CD1c-positive myeloid dendritic cell (primary cell): ENCODE data around the gene DNAAF5.
"Not testable (repeated sequence)": the region's sequence is repeated elsewhere in the genome, so short reads cannot be mapped to it uniquely, and the experiment has no call there.

Source experiments
- DNase-seq: peaks from one replicate; pipeline ENCODE4 v3.0.0-alpha.2; 2016; ENCODE audit errors: extremely low spot score

The DNAAF5 gene

DNA sequence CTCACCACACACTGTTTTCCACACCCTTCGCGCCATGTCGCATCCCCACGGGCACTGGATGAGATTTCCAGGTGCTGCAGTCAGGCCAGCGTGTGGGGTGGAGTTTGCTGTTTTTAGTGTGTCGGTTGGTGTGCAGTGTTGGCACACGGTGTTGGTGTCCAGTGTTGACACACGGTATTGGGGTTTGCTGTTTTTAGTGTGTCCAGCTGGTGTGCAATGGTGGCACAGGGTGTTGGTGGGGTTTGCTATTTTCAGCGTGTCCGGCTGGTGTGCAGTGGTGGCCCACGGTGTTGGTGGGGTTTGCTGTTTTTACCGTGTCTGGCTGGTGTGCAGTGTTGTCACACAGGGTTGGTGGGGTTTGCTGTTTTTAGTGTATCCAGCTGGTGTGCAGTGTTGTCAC lies 20.7 kb downstream of the DNAAF5 start:
- DNase-seq: no peak

DNA sequence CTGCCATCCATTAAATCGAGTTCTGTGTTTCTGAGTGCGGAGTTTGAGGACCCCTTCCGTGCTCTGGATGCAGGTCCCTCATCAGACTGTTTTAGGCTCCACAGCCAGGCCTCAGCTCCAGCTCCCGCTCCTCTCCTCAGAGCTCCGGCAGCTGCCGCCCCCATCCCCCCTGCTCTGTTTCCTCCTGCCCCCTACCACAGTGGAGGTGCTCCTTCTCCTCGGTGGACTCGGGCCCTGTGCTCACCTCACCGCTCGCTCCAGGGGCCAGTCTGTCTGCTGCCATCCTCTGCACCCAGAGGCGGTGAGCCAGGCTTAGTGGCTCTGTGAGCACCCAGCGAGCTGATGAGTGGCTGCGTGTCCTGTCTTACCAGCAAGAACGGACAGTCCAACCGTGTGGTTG lies 21.9 kb downstream of the DNAAF5 start:
- DNase-seq: no peak

DNA sequence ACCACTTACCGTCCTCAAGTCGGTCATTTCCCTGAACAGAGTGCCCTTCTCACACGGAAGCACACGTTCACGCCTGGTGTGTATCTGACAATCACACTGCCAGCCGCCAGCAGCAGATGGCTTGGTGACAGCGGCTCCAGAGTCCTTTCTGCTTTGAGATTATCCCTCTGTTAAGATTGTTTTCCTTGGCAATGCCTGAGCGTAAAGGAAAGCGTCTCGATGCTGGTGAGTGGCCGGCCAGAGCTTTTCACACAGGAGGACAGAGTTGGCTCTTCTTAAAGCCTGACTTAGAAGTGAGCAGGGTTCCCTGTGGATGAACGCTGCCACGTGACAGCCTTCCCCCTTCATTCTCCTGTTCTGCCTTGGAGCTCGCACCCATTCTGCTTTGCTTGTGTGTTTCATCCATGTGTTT lies 22.6 kb downstream of the DNAAF5 start:
- DNase-seq: no peak

DNA sequence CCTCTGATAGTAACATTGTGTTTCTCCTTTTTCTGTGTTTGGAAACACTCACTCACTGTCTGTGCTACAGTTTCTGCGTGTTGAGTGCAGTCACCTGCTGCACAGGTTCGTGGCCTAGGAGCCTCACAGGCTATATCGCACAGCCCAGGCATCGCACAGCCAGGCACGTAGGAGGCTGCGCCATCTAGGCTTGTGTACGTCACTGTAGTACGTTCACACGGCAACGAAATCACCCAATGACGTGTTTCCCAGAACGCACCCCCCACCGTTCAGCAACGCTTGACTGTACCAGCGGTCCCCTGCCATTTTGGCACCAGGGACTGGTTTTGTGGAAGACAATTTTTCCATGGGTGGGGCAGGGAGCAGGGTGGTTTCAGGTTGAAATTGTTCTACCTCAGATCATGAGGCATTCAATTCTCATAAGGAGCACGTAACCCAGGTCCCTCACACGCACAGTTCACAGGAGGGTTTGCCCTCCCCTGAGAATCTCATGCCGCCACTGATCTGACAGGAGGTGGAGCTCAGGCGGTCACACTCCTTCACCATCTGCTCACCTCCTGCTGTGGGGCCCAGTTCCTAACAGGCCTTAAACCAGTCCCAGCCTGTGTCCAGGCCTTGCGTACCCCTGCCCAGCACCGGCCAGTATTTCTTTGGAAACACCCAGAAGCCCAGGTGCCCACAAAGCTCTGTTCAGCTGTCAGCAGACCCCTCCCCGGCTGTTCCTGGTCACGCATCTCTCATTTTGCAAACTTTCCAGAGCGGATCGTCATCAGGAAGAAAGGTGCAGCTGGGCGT lies 23.8 kb downstream of the DNAAF5 start:
- no peak for DNase-seq

DNA sequence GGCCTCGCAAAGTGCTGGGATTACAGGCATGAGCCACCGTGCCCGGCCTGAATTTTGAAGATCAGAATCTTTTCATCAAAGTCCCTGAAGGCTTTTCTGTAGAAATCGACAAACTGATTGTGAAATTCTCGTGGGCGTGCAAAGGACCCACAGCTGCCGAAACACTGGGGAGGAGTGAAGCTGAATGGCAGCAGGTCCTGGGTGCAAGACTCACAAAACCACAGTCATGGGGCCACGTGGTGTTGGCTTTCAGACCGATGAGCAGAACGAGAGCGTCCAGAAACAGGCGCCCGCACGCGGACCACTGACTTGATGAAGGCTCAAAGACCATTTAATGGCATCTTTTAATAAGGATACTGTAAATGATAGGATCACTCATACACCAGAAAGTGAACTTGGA lies 25.3 kb downstream of the DNAAF5 start:
- DNase-seq: no peak

DNA sequence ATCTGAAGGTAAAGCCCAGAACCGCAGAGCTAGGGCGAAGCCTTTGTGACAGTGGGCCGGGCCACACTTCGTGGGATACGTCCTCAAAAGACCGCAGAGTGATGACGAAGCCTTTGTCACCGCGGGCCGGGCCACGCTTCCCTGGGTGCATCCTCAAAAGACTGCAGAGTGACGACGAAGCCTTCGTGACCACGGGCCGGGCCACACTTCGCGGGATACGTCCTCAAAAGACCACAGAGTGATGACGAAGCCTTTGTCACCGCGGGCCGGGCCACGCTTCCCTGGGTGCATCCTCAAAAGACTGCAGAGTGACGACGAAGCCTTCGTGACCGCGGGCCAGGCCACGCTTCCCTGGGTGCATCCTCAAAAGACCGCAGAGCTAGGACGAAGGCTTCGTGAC lies 25.8 kb downstream of the DNAAF5 start:
- DNase-seq: not testable (repeated sequence)

DNA sequence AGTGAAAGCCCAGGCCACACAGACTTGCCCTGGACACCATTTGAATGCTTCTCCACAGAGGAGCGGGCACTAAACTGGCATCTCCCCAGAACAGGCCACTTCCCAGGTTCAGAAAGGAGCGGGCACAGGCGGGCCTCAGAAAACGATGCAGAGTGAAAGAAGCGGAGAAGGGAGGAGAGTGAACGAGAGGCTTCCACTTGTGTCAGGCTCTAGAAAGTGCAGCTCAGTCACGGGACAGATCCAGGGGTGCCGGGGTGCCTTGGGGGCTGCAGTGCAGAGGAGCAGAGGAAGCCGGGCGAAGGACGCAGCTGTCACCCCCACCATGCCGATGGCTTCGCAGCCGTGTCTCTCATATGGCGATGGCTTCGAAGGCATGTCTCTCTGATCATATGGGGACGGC lies 26.7 kb downstream of the DNAAF5 start:
- no peak for DNase-seq

DNA sequence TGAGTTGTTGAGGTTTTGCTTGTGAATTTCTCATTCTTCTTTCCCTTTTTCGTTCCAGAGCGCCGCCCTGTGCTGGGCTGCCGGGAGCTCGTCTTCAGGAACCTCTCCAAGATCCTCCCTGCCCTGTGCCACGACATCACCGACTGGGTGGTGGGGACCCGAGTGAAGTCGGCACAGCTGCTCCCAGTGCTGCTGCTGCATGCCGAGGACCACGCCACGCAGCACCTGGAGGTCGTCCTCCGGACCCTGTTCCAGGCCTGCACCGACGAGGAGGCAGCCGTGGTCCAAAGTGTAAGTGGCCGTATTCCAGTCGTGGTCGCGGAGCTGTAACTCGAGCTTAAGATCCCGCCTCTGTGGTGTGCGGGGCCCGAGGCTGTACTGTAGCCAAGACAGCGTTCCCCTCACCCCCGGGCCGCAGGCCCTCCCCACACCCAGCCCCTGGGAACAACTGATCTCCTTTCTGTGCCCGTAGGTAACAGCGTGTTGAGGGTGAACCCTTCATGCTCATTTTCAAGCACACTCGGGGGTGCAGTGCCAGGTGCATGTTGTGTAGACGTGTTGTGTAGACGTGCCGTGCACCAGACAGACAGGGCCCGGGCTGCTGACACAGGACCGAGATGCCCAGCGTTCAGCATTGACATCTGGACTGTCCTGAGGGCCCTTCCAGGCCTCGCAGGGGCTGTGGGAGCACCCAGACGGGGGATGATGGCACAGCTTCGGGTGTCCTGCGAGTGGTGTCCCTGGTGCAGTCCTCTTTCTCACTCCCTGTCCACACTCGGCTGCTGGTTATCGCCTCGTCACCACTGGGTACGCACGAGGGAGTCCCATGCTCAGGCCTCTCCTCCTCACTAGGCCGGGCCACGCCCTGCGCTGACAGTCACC lies 28.3 kb downstream of the DNAAF5 start:
- DNase-seq: no peak

DNA sequence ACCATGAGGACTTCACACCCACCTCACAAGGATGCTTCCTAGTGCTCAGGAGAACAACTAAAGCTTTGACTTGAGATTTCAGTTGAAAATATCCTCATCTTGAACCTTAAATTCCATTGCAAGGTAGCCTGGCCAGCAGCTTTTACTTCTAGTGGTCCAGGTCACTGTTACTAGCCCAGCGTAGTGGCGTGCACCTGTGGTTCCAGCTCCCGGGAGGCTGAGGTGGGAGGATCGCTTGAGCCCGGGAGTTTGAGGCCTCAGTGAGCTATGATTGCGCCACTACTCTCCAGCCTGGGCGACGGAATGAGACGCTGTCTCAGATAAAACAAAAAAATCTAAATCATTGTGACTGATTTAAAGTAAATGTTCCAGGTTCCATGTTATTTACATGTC lies 28.9 kb downstream of the DNAAF5 start:
- DNase-seq: no peak

DNA sequence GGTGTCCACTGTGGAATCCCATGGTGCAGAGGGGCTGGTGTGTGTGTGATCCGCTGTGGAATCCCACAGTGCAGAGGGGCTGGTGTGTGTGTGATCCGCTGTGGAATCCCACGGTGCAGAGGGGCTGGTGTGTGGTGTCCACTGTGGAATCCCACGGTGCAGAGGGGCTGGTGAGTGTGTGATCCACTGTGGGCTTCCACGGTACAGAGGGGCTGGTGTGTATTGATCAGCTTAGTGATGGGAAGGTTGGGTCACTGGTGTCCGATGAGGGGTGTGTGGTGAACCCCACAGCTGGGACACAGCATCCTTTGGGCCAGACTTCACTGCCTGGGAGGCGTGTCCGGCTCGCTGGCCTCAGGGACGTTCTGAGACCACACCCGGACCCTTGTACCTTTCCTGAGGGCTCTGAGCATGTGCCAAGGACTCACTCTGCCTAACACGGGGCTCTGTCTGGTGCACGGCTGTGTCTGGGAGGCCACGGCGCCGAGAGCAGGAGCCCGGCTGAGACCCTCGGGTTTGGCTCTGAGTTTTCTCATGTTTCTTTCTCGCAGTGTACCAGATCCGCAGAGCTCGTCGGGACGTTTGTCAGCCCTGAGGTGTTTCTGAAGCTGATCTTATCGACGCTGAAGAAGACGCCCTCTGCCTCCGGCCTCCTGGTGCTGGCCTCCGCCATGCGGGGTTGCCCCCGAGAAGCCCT lies 29.9 kb downstream of the DNAAF5 start:
- no peak for DNase-seq

DNA sequence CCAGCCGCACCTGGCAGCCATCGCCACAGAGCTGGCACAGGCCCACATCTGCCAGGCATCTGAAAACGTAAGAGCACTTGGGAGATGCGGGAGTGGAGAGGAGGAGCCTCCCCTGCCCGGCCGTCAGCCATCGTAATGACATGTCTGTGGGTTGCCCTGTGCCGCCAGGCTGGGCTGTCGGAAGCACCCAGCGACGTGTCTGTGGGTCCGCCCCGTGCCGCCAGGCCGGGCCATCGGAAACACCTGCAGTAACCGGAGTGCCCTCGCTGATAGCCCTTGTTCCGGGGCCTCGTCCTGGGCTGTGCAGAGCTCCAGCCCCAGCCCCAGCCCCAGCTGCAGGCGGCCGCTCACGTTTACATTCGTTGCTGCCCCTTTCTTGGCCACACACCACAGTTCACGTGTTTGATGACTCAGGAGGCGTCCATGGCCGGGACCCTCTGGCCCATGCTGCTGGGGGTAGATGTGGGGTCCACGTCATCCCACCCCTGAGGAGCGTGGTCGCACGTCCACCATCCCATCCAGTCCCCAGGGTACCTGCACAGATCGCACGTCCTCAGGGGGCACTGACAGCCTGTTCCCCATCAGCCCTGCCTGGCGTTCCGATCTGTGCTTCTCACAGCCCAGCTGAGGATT lies 30.5 kb downstream of the DNAAF5 start:
- no peak for DNase-seq

DNA sequence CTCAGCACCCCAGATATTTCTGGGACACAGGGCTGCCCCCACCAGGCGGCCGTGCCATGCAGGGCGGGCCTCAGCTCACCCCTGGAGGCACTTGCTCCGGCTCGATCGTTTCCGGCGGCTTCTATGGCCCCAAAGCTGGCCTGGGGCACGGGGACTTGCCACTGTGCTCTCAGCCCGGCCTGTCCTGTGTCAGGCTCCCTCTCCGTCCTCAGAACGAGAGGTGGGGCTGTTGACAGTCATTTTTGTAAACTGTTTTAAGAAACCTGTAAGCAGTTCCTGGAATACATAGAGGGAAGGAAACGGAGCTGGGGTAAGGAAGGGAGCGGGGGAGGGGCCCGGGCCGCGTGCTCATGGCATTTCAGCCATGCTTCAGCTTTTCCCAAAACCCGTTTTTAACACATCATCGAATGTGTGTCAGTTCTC lies 31.3 kb downstream of the DNAAF5 start:
- no peak for DNase-seq

DNA sequence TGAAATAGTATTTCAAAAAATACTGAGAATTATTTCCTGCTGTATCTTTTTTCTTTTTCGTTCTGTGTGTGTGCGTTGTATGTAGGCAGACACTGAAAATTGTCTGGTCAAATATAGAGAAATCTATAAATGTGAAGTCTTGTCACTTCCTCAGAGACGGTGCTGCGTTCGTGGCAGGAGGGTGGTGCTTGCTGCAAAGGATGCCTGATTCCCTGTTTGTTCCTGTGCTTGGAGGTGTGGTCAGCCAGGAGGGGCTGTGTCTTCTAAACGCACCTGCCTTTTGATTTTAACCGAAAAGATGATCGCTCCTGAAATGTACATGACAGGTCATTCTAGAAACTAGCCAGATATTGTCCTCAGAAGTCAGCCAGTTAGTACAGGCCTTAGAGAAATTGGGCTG lies 33.1 kb downstream of the DNAAF5 start:
- no peak for DNase-seq

DNA sequence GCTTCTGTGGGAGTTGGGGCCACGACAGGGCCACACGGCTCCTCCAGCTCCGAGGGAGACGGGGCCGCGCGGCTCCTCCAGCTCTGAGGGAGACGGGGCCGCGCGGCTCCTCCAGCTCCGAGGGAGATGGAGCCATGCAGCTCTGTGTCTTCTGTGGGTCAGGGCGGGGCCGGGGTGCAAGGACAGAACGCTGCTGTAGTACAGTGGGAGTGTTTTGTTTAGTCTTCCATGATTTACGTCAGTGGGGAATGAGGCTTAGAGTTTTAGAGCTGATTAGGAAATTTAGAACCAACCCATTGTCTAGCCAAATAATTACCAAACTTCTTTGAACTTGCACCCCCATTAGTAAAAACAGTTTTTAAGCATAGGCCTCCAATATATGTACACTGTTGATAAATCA lies 33.5 kb downstream of the DNAAF5 start:
- DNase-seq: no peak

DNA sequence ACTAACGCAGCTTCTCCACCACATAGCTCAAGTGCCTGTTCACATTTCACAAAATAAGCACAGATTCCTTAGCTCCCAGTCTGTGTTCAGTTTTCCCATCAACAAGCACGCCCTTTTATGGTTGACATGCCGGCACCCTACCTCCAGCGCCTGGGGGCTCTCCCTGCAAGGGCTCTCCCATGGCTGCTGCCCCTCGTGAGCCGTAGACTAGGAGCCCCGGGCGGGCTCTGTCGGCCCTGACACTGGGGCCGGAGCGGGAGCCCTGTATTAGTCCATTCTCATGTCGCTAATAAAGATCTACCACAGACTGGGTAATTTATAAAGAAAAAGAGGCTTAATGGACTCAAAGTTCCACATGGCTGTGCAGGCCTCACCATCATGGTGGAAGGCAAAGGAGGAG lies 34.6 kb downstream of the DNAAF5 start:
- no peak for DNase-seq

DNA sequence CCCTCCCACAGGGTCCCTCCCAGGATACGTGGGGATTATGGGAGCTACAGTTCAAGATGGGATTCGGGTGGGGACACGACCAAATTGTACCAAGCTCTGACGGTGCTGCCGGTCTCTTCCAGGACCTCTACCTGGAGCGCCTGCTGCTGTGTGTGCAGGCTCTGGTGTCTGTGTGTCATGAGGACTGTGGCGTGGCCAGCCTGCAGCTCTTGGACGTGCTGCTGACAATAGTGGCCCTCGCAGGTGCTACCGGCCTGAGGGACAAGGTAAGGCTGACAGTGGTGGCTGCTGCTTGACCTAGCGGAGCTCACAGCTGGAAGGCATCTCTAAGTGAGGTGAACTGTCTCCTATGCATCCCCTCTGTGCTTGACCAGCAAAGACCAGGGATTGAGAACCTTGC lies 35.1 kb downstream of the DNAAF5 start:
- DNase-seq: no peak

DNA sequence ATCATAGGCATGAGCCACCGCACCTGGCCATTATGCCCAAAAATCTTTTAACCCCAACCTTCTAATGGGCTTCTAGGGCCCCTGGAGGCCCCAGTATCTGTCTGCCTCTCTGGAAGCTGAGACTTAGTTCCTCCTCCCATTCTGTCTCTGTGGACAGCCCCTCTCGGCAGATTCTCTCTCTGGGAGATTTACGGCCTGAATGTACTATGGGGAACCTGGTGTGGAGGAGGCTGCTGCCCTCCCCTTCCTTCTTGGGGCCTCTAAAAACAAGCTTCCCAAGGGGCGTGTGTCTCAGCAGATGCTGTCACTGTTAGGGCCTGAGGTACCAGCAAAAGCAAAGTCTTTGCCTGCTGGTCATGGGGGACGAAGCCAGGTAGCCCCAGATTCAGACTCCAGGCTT lies 36.4 kb downstream of the DNAAF5 start:
- no peak for DNase-seq

DNA sequence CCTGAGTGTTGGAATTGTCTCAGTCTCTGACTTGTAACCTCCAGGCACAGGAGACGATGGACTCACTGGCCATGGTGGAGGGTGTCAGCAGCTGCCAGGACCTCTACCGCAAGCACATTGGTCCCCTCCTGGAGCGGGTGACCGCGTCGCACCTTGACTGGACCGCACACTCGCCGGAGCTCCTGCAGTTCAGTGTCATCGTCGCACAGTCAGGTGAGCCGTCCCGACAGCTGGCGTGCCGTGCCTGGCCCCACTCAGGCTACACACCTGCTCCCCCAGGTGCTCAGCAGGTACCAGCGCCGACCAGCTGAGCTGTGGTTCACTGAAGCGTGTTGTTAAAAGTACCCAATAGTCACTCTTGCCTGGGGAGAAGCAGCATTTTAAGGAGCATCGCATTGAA lies 37.3 kb downstream of the DNAAF5 start:
- DNase-seq: no peak

DNA sequence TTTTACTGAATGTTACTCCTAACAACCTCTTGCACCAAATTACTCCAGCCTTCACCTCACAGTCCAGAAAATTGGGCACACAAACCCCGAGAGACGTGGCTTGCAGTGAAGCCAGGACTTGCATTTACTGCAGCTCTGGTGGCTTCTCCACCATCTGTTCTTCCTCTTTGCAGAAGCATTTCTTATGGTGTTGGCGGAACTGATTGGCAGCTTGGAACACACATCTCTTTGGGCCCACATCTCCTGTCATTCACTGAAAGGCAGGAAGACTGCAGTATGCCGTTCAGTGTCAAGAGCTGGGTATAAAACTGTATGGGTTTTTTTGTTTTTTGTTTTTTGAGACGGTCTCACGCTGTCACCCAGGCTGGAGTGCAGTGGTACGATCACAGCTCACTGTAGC lies 38.9 kb downstream of the DNAAF5 start:
- no peak for DNase-seq

DNA sequence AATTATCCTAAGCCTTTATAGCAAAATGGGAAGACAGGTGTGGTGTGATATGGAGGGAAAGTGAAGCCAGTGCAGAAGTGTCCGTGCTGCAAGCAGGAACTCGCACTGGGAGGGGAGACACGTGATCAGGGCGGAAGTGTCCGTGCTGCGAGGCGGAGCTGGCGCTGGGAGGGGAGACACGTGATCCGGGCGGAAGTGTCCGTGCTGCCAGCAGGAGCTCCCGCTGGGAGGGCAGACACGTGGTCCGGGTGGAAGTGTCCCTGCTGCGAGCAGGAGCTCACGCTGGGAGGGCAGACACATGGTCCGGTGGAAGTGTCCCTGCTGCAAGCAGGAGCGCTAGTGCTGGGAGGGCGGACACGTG lies 41.1 kb downstream of the DNAAF5 start:
- no peak for DNase-seq

DNA sequence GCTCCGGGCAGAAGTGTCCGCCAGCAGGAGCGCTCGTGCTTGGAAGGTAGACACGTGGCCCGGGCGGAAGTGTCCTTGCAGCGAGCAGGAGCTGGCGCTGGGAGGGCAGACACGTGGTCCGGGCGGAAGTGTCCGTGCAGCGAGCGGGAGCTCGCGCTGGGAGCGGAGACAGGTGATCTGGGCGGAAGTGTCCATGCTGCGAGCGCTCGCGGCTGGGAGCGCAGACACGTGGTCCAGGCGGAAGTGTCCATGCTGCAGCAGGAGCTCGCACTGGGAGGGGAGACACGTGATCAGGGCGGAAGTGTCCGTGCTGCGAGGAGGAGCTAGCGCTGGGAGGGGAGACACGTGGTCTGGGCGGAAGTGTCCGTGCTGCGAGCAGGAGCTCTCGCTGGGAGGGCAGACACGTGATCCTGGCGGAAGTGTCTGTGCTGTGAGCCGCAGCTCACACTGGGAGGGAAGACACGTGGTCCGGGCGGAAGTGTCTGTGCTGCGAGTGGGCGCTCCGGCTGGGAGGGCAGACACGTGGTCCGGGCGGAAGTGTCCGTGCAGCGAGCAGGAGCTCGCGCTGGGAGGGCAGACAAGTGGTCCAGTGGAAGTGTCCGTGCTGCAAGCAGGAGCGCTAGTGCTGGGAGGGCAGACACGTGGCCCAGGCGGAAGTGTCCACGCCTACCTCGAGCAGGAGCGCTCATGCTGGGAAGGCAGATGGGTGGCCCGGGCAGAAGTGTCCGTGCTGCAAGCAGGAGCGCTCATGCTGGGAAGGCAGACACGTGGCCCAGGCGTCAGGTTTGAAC lies 41.6 kb downstream of the DNAAF5 start:
- no peak for DNase-seq
